GM12892 (cell line): Measurements from ENCODE around the gene TCEANC.

ENCODE experiments used
- POLR2AphosphoS5 ChIP-seq: IDR thresholded peaks from 2 replicates; pipeline ENCODE4 v1.6.1; 2011; ENCODE audit warnings: low read depth, low read length, control low read depth
- TAF1 ChIP-seq: IDR thresholded peaks from 2 replicates; pipeline ENCODE4 v1.6.1; 2011; ENCODE audit warnings: low read depth, mild to moderate bottlenecking, control low read depth, low read length, borderline replicate concordance

GRCh38 chrX:13649838-13650237, 3.1 kb upstream of the TCEANC start:
- TF ChIP-seq POLR2AphosphoS5 = no peak
- TF ChIP-seq TAF1 = no peak
